AG10803 (cell line): ENCODE data around the gene ADAMTS8.
A peak's percentile ranks its signal among the peaks of the same experiment; 100 is the strongest.

Experiments
- DNase-seq: peaks from one replicate; pipeline ENCODE4 v3.0.0; 2010; ENCODE audit warnings: low read depth
- H3K4me3 ChIP-seq: 2 replicates; pipeline ENCODE4 v1.5.1; 2011; ENCODE audit warnings: mild to moderate bottlenecking, low read length, control low read depth
- CTCF ChIP-seq: conservative IDR thresholded peaks from 2 replicates; pipeline ENCODE4 v1.5.1; 2011; ENCODE audit warnings: mild to moderate bottlenecking, low read length, control low read depth, inconsistent platforms

Gene ADAMTS8

GRCh38 chr11:130469181-130469580 lies 40.8 kb upstream of the ADAMTS8 start:
- no peak for DNase-seq
- no peak for TF ChIP-seq CTCF
- no peak overlapping the region for H3K4me3 ChIP-seq

GRCh38 chr11:130467116-130467900 lies 38.9 kb upstream of the ADAMTS8 start:
- DNase-seq = no peak
- no peak for TF ChIP-seq CTCF
- no peak overlapping the region for H3K4me3 ChIP-seq

GRCh38 chr11:130465263-130465662 lies 36.9 kb upstream of the ADAMTS8 start:
- no peak for TF ChIP-seq CTCF
- H3K4me3 ChIP-seq = no peak overlapping the region
- DNase-seq = peak; percentile 73

- no peak overlapping the region for H3K4me3 ChIP-seq
- DNase-seq = peak; percentile 92
- no peak for TF ChIP-seq CTCF
Observed at GRCh38 chr11:130464291-130464812, 35.9 kb upstream of the ADAMTS8 start.

GRCh38 chr11:130462931-130463330 lies 34.5 kb upstream of the ADAMTS8 start:
- no peak for DNase-seq
- TF ChIP-seq CTCF = no peak
- no peak overlapping the region for H3K4me3 ChIP-seq

- TF ChIP-seq CTCF = no peak
- DNase-seq = no peak
- H3K4me3 ChIP-seq = no peak overlapping the region
Observed at GRCh38 chr11:130462101-130462885, 33.9 kb upstream of the ADAMTS8 start.
